GM21423 (cell line): ENCODE results near the gene CD200R1.

ENCODE experiments used
- ATAC-seq: cut with Tn5 transposase; IDR thresholded peaks from one replicate; pipeline ENCODE4 v1.9.1; 2021; ENCODE audit warnings: mild to moderate bottlenecking, moderate library complexity; ENCODE audit not compliant: unreplicated experiment

The CD200R1 gene, protein sequence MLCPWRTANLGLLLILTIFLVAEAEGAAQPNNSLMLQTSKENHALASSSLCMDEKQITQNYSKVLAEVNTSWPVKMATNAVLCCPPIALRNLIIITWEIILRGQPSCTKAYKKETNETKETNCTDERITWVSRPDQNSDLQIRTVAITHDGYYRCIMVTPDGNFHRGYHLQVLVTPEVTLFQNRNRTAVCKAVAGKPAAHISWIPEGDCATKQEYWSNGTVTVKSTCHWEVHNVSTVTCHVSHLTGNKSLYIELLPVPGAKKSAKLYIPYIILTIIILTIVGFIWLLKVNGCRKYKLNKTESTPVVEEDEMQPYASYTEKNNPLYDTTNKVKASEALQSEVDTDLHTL

DNA sequence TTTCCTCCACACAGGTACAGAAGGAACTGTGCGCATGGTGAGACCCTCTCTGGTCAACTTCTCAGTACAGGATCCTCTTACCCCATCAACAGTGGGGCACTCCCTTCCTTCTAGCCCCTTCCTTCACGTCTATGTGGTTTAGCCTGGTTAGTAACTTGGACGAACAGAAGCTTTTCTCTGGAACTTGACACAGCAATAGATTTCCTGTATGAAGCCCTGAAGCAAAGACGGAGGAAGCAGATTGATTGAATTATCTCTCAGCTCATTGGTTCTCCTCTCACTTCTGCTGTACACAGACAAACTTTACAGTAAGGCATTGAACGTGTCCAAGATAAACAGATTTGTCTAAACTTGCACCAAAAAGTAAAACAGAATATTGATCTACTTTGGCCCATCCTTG is at the start of gene CD200R1:
Gene CD200R1 (minus strand): TSS at position 210 of the 400 bp plus-strand sequence. CDS start 246 bp downstream, outside the sequence.
- no peak for ATAC-seq

DNA sequence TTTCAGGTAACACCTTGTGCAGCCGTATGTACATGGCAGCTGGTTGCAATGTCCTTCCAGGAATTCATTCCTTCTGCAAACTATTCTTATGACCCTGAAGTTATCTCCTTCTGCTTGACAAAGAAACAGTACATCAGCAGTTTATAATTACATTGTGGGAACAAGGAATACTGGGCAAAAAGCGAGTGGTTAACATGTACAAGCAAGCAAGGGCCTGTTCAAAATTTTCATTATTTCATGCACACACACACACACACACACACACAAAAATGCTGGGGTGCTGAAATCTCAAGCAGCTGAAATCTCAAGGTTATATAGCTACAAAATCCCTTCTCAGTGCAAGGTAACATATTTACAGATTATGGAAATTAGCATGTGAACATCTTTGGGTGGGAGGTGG is 46.6 kb upstream of the CD200R1 start:
- ATAC-seq = no peak

DNA sequence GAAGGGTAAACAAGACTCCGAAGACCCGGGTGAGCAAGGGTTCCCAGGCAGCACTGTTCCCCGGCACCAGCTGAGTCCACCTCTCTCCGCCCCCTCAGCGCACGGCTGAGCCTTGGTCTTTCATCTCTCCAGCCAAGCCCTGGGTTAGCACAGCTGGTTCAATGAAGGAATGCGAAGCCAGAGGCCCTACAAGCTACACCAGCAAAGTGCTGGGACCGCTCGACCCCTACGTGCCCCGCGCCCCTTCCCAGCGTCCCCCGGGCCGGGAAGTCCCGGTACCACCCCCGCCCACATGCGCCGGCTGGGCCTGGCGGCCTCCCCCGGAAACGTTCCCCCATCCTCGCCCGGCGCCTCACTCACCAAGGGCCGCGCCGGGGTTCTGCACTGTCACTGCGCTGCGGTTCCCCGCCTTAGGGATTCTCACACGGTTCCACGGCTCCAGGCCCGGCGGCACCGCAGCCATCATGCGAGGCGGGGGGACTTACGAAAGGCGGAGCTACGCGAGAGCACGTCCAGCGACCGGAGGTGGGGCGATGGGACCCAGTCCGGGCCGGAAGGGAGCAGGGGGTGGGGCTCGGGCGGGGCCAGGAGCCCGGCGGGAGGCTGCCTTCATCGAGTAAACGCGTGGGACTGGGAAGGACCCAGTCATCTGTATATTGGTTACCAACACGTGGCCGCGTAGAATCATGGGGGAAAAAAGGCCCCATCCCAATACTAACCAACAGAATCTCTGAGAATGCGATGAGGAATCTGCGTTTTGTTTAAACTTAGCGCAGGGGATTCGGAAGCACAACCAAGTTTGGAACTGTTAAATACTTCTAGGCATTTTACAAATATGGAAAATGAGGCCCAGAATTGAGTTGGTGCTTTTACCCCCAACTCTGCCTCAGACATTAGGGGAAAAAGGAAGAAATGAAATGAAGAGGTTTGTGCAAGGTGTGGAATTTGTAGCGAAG is 44.6 kb upstream of the CD200R1 start:
- peak; percentile 95 for ATAC-seq

DNA sequence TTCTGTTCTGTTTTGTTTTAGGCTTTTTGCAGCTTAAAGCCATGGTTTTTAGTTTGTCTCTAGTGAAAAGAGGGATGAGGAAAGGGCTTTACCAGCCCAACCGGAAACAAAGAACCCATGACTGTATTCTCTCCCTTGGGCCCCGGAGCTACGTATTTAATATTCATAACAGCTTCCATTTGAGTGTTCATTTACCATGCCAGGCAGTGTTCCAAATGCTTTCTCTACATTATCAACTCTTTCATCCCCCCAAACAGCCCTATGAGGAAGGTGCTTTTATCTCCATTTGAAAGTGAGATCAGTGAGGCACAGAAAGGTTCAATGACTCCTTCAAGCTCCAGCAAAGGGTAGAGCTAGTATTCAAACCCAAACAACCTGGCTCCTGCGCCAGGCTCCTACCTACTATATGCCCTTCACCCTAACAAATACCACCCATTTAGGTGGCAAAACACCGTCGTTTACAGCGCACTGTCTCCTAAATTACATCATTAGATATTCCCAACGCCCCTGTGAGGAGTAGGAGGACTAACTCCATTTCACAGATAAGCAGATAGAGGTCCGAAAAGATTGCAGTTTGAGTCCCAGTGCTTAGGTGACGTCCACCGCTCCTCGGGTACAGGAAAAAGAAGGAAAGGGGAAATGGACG is 43.8 kb upstream of the CD200R1 start:
- no peak for ATAC-seq

DNA sequence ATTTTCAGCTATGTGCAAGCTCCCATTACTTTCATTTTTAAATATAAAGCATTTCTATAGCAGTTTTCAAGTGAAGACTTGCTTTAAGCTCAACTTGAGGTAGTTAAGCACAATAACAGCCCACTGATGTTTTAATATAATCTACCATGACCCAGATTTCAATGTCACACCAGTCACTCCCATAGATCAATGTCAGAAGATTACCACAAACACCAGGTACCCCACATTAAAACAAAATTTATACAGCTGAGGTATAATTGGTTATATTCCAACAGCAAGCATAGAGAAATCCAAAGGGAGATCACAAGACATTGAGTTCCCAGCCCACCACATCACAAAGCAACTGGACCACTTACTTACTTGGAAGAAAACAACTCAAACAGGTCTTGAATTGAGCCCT is 38.7 kb upstream of the CD200R1 start:
- no peak for ATAC-seq

DNA sequence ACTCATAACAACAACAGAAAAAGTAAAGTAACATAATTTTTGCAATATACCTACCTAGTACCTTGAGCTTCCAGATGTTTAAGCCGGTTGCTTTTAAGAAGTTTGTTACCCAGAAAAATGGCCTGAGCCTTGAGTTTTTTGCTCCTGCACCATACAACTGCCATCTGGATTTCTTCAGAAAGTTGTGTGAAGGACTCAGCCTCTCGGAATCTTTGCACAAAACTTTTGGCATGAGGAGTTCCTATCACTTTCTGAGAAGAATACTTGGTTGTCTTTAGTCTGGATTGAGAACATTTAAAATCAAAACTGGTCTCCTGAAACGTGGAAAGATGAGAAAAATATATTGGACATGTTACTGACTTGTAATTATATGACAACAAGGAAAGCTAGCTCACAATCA is 33.2 kb upstream of the CD200R1 start:
- no peak for ATAC-seq

DNA sequence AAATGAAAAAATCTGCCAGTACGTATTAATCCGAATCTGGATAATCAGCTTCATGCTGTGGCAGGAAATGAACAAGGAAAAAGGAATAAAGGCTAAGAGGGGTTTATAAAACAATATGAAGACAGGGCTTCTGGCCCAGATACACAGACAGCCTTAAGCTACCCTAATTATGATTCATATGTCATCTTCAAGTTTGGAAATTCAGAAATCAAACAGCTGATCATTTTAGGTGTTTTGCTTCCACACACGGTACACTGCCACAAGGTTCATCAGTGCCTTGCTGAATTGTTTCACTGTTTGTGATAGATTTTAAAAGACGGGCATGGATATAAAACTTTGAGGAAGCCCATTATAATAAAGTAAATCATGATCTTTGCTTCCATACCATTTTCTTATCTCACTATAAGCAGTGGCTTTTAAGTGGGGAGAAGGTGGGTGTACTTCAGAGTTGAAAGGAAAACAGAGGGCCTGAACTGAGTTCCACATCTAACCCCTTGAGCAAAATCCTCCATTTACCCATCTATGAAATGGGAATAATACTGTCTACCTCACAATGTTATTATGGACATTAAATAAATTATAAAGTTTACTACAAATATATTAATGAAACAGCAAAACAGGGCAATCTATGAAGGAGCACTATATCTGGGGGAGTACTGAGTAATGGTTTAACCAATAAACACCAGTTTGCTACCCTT is 31.6 kb upstream of the CD200R1 start:
- no peak for ATAC-seq

DNA sequence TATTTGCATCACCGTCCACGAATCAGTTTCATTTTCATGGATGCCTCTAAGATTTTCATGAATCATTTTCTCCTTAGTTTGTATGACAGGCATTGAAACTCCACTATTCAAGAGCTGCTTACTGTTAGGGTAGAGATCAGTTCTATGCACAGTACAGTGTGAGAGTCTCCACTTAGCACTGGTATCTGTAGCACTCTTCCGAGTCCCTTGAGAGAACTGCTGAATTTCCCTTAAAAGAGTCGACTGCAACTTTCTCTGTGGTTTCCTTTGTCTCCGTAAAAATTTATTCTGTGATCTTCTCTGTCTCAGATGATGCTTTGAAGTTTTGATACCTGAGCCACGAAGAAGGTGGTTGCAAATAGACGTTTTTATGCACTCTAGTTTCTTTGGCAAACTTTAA is 30.7 kb upstream of the CD200R1 start:
- ATAC-seq = no peak

DNA sequence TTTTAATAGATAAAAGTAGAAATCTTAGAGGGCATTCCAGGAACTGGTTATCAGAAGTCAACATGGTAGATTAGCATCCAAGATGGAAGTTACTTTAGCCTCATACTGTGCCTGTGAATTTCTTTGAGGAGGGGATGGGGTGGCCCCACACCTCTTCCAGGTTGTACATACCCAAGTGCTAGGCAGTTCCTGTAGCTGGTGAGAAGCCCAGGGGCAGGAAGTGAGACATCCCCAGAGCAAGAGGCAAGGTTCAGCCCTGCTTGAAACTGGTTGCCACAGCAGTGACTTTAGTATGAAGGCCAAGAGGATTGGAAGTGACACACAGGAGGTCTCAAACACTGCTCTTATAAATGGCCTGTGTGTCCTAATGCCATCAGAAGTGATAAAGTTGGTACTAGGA is 27.8 kb upstream of the CD200R1 start:
- ATAC-seq = no peak

DNA sequence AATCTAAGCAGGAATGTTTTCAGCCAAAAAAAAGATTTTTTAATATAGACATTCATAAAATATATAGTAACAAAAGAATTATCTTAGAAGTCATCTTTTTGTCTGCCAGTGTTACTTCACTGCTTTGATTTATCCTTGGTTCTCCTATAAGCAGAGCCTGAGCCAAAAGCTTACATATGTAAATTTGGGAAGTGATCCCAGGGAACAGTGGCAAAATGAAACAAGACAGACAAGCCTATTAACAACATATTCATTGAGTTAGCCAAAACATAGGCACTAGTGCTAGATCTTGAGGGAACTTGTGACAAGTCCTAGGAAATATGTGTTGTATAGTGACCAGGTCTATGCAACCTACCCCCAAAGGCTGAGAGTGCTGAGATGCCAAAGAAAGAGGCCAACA is 27.1 kb upstream of the CD200R1 start:
- no peak for ATAC-seq

DNA sequence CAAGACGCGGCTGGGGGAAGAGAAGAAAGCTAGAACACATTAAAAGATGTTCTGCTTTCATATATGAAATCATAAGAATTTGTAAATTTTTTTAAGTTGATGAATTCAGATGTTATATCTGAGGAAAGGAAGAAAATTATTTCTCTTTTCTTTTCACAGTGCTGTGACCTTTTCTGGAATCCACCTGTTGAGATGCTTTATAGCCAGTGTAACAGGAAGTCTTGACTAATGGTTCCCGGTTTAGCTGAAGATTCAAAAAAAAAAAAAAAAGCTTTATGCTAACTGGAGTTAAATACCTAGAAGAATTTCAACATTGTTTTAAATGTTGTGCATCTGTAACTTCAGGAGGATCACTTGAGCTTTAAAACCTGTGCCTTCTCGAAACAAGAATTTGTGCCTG is 25.8 kb upstream of the CD200R1 start:
- ATAC-seq = no peak

DNA sequence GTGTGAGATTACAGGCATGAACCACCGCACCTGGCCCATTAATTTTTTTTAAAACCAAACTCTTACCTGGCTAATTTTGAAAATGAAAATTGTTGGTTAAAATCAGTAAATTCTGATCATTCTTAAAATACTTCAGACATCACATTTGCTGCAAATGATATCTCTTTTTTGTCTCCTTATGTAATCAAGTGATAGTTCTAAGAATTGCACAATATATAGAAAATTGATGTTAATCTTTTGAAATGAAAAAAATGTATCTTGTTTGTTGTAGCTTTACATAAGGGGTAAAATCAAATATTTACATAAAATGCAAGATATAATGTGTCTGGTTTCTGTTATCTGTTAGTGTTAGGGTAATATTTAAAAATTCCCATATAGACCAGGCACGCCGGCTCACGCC is 20.9 kb upstream of the CD200R1 start:
- ATAC-seq = no peak

DNA sequence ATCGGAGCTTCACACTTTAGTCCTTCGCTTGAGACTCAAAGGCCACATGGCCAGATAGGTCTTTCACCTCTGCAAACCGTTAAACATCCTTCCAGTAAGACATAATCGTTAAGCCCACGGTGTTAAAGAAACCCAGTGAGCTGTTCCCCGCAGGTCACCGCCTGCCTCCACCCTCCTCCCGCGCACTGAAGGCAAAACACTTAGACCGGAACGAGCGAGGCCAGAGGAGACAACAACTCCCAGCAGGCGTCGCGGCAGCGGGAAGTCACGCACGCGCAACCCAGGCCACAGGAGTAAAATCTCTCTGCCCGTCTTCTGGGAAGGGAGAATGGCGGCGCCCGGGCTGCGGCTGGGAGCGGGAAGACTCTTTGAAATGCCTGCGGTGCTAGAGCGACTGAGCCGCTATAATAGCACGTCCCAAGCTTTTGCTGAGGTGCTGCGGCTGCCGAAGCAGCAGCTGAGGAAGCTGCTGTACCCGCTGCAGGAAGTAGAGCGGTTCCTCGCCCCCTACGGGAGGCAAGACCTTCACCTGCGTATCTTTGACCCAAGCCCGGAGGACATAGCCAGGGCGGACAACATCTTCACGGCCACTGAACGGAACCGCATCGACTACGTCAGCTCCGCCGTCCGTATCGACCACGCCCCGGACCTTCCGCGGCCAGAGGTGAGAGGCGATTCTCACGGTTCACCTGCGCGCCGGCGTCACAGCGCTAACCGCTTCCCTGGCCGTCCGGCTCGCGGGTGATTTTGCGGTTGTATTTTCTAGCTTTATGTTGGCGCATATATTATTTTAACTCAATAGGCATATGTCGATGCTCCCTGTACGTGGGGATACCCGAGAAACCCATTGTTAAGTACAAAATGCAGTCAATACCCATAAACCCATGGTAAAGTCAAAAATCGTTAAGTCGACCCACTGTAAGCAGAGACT is 16.0 kb upstream of the CD200R1 start, which contains the start of gene GTPBP8:
Gene GTPBP8 (plus strand): TSS at position 313 of the 931 bp plus-strand sequence. CDS start 16 bp downstream, at position 329.
- peak; percentile 93 for ATAC-seq

DNA sequence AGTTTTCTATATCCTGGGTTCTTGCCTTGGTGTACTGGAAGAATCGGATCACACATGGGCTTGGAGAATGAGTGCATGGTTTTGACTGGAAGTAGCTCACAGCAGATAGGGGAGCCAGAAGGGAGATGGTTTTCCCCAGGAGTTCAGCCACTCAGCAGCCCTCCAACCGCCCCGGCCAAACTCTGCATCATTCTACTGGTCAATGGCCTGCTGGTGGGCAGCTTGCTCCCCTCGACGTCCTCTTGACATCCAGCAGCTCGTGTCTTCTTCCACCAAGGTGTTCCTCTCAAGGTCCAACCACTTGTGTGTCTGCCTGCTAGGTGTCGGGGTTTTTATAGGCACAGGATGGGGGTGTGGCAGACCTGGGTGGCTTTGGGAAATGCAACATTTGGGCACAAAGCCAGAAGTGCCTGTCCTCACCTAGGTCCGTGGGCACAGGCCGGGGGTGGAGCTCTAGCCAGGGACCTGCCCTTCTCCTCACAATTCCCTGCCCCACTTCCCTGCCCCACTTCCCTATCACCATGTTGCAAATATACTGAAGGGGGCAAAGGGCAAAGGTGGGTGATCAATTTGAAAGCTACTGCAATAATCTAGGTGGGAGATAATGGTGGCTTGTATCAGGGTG is 12.9 kb upstream of the CD200R1 start:
- ATAC-seq = no peak

DNA sequence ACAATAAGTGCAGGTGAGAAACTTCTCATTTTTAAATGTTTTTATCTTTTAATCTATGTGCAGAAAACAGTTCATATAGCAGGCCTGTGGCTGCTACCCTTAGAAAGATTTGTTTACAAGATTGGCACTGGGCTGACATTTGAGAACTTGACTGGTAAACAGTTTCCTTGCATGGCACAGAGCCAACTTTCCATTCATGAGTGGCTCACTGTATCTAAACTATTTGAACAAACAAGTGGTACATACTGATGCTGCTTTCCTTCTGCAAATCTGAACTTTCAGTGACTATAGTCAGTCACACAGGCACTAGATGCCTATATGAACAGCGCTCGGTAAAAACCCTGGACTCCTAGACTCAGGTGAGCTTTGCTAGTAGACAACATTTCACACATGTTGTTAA is 9.6 kb upstream of the CD200R1 start:
- ATAC-seq = no peak

DNA sequence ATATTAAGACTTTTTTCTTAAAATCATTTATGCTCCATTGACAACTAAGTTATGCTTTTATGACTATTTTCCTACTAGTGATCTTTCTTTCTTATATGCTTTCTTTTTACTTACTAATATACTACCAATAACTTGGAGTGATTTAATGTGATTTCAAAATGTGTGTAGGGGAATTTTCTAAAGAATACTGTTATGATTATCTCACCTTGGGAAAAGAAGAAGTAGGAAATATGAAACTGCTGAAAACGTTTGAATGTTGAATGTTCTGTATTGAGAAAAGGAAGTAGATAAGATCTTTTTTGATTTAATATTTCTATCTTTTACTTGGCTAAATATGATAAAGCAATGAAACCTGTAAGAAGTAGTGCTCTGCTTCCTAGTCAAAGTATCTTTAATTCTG is 7.8 kb upstream of the CD200R1 start:
- no peak for ATAC-seq

DNA sequence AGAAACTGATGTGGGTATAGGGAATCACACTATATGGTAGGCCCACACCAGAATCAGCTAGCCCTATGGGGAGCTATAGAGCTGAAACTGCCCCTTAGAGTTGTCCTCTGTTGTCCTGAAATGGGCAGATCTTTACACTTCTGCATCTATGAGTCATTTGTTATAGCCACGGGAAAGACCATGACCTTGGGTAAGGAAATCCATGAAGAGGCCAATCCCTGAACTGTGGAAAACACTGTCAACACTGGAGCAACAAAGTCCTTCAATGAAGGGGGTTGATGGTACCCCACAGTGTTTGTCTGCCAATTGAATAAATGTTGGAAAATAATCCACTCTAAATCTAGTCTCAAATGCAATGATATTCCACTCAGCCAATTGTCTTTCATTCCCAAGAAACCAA is 5.2 kb upstream of the CD200R1 start:
- no peak for ATAC-seq

DNA sequence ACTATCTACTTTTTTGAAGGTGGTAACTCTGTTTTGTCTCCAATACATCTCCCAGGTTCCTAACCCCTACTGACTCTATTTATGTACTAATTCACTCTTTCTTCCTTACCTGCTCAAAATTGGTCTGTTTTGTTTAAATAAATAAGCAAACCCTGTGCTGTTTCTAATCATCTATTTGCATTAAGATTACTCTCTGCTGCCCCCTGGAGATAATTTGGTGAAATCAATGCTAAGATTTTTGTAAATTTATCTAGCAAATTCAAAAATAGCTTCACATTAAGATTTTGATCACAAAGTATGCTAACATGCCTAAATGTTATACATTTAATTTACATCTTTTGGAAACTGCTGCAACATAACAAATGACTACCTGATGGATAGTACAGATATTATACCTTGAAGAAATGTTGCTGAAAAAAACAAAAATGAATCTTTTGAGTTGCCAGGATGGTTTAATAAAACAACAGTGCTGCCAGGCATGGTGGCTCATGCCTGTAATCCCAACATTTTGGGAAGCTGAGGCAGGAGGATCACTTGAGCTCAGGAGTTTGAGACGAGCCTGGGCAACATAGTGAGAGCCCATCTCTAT is 4.4 kb upstream of the CD200R1 start:
- ATAC-seq = no peak

DNA sequence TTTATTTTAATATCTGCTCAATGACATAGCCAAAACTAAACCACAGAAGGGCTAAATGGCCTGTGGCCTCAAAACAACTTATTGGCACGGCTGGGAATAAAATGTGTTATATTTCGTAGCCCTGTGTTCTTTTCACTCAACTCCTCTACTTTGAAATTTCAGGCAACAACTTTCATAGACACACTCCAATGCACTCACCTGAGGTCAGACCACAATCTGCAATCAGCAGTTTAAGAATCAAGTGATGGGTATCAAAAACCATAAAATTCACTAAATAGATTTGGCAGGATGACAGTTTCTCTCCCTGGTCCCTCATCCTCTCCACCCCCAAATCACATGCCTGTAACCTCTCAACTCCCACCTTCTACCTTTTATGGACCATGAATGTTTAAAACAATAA is 2.0 kb upstream of the CD200R1 start:
- ATAC-seq = no peak
